NCI-H2196 (cell line): ENCODE results near the gene SWI5.
"Not testable (repeated sequence)": the region's sequence is repeated elsewhere in the genome, so short reads cannot be mapped to it uniquely, and the experiment has no call there.

Source experiments
- DNase-seq: peaks from one replicate; lab custom pipeline; 2025; ENCODE audit not compliant: unreplicated experiment; lab: John Stamatoyannopoulos, UW

The SWI5 gene

DNA sequence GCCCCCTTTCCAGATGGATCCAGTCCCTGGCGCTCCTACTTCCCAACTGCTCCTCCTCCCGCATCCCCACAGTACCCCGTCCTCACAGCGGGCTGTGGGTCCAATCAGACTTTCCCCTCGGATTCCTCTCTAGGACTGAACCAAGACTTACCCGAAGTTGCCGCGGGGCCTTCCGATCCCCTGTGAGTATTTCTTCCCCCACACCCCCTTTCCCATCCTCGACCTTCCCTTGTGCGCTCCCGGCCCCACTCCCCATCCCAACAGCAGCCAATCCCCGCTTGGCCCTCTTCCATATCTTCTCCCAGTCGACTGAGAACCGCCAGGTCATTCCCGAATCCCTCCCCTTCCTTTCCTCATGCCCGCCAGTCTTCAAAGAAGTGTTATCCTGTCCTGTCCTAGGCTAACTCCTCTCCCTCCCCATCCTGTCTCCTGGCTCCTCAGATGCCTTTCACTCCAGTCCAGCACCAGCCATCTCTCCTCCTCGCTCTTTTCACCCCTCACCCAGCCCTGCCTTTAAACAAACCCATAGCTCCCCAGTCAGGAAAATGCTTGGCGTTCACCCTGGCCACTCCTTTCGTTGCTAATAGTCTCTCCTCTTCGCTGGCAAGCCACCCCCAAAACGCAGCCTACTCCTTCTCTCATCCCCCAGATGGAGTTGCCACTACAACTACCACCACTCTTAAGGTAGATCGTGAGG is 646 bp downstream of the SWI5 start:
- DNase-seq = no peak

GRCh38 chr9:128279088-128280073 is 3.3 kb downstream of the SWI5 start:
- not testable (repeated sequence) for DNase-seq

GRCh38 chr9:128280084-128280622 is 4.1 kb downstream of the SWI5 start:
- DNase-seq = no peak

DNA sequence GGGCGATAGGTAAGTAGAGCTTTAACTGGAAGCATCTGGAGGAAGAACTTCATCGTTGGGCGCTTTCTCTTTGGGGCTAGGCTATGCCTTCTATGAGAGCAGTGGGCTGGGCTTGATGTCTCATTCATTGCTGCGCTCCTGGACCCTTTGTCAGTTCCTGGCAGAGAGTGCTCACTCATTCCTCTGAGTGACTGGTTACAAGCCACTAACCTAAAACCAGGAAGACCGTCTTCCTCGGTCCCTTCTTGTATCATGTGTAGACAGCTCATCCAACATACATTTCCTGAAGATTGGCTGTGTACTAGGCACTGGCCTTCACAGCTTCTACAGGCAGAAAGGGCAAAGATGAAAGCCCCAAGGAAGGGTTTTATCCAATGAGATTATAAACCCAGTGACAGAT is 6.4 kb downstream of the SWI5 start:
- DNase-seq = no peak

- DNase-seq = no peak
Measured at GRCh38 chr9:128285033-128285784, 9.1 kb downstream of the SWI5 start.

DNA sequence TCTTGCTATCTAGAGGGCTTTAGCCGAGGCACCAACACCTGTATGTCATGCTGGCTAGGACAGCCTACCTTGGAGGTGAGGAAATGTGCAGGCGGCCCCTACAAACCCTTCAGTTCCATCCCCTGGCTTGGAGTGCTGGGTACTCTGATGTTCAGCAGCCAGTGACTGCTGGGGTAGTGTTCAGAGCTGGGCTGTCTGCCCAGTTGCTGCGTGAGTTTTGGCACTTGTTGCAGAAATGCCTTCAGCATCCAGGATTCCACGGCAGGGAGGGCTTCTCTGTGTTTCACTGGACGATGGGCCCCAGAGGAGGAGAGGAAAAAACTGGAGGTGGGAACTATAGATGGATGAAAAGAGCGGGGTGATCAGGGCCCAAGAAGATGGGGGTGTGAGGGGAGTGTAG is 10.4 kb downstream of the SWI5 start:
- peak; percentile 36 for DNase-seq

GRCh38 chr9:128288273-128289004 is 12.4 kb downstream of the SWI5 start:
- no peak for DNase-seq

GRCh38 chr9:128292009-128292408 is 15.9 kb downstream of the SWI5 start:
- no peak for DNase-seq

DNA sequence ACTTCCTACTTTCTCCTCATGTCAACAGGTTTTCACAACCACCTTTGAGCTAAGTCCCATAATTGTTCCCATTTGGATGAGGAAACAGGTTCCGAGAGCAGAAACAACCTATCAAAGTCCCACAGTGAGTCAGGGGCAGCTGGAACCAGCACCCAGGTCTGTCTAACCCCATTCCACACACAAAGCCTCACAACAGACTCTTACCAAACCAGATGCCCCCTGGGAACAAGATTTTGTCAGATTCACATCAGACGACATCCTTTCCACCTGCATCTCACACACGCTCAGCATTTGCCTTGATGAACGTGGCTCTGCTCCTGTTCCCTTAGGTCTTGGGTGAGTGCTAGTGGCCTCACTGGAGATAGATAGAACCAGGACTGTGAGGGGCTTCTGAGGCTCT is 17.0 kb downstream of the SWI5 start:
- DNase-seq = no peak

GRCh38 chr9:128294142-128294541 is 18.1 kb downstream of the SWI5 start:
- no peak for DNase-seq

DNA sequence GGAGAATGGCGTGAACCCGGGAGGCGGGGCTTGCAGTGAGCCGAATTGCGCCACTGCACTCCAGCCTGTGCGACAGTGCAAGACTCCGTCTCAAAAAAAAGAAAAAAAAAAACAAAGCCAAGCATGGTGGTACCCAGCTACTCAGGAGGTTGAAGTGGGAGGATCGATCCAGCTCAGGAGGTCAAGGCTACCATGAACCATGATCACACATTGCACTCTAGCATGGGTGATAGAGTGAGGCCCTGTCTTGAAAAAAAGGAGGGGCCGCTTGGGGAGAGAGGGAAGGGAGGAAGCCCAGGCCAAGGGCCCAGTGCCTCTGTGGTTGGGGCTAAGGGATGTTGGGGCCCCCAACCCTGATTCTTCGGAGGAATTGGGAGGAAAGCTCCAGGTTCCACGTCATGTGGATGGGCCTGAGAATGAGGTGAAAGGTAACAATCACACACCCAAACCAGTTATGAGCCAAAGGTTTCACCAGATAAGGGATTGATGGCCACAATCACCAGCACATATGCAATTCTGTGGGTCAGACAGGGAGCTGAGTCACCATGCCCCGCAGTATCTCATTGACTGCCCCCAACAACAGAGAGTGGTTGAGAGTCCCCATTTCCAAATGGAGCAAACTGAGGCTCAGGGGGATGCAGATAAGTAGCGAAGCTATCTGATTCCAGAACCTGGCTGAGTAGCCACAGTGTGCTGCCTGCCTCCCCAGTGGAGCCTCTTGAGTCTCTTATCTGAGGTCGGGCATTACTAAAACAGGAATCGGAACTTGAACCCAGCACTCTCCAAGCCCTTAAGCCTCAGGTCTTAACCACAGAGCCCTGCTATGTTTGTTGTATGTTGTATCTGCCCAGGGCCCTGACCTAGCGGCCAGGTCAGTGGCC is 20.5 kb downstream of the SWI5 start:
- DNase-seq = no peak

- DNase-seq = no peak
Measured at GRCh38 chr9:128297221-128297773, 21.2 kb downstream of the SWI5 start.

GRCh38 chr9:128298535-128299482 is 22.7 kb downstream of the SWI5 start:
- no peak for DNase-seq

GRCh38 chr9:128304136-128304970 is 28.3 kb downstream of the SWI5 start:
- DNase-seq = no peak

- DNase-seq = no peak
Measured at GRCh38 chr9:128304971-128305288, 28.9 kb downstream of the SWI5 start.

GRCh38 chr9:128309551-128309950 is 33.5 kb downstream of the SWI5 start:
- DNase-seq = no peak

- DNase-seq = peak; percentile 33
Measured at GRCh38 chr9:128310461-128310860, 34.4 kb downstream of the SWI5 start.
